ENCODE results near the gene JHY.

JHY gene

GRCh38 chr11:122872046-122872445 lies 10.5 kb upstream of the JHY start:
- DNase-seq (ENCODE audit: low spot score), result no peak

GRCh38 chr11:122874991-122875390 lies 7.6 kb upstream of the JHY start:
- no peak for DNase-seq (ENCODE audit: low spot score)

GRCh38 chr11:122877732-122878131 lies 4.8 kb upstream of the JHY start:
- DNase-seq (ENCODE audit: low spot score), result no peak

- no peak for DNase-seq (ENCODE audit: low spot score)
Measured at GRCh38 chr11:122879785-122880184, 2.8 kb upstream of the JHY start.

- no peak for DNase-seq (ENCODE audit: low spot score)
Measured at GRCh38 chr11:122882857-122883645, 492 bp downstream of the JHY start.

GRCh38 chr11:122883646-122883979 lies 1.1 kb downstream of the JHY start:
- DNase-seq (ENCODE audit: low spot score), result no peak

- no peak for DNase-seq (ENCODE audit: low spot score)
Measured at GRCh38 chr11:122888162-122888561, 5.6 kb downstream of the JHY start.

GRCh38 chr11:122893131-122893530 lies 10.6 kb downstream of the JHY start:
- DNase-seq (ENCODE audit: low spot score), result no peak

- DNase-seq (ENCODE audit: low spot score), result no peak
Measured at GRCh38 chr11:122895563-122895962, 13.0 kb downstream of the JHY start.

- no peak for DNase-seq (ENCODE audit: low spot score)
Measured at GRCh38 chr11:122897606-122898210, 15.1 kb downstream of the JHY start.

GRCh38 chr11:122898799-122899198 lies 16.2 kb downstream of the JHY start:
- DNase-seq (ENCODE audit: low spot score), result no peak

- DNase-seq (ENCODE audit: low spot score), result no peak
Measured at GRCh38 chr11:122900587-122901202, 18.1 kb downstream of the JHY start.

GRCh38 chr11:122902951-122903350 lies 20.4 kb downstream of the JHY start:
- DNase-seq (ENCODE audit: low spot score), result no peak

GRCh38 chr11:122910775-122911174 lies 28.2 kb downstream of the JHY start:
- no peak for DNase-seq (ENCODE audit: low spot score)

GRCh38 chr11:122917311-122917710 lies 34.8 kb downstream of the JHY start:
- no peak for DNase-seq (ENCODE audit: low spot score)

- DNase-seq (ENCODE audit: low spot score), result no peak
Measured at GRCh38 chr11:122918734-122919133, 36.2 kb downstream of the JHY start.

GRCh38 chr11:122920579-122920978 lies 38.0 kb downstream of the JHY start:
- no peak for DNase-seq (ENCODE audit: low spot score)

GRCh38 chr11:122922893-122923292 lies 40.3 kb downstream of the JHY start:
- no peak for DNase-seq (ENCODE audit: low spot score)

GRCh38 chr11:122923302-122923701 lies 40.7 kb downstream of the JHY start:
- DNase-seq (ENCODE audit: low spot score), result no peak

GRCh38 chr11:122931510-122931909 lies 49.0 kb downstream of the JHY start:
- no peak for DNase-seq (ENCODE audit: low spot score)

GRCh38 chr11:122933416-122933815 lies 50.9 kb downstream of the JHY start:
- DNase-seq (ENCODE audit: low spot score), result no peak

GRCh38 chr11:122937983-122938382 lies 55.4 kb downstream of the JHY start:
- no peak for DNase-seq (ENCODE audit: low spot score)

GRCh38 chr11:122938557-122938956 lies 56.0 kb downstream of the JHY start:
- no peak for DNase-seq (ENCODE audit: low spot score)

GRCh38 chr11:122951211-122951610 lies 68.7 kb downstream of the JHY start:
- DNase-seq (ENCODE audit: low spot score), result no peak
